Naive thymus-derived CD8-positive, alpha-beta T cell (primary cell): ENCODE measurements around the gene ISCU. TPM values are rescaled to one million over a fixed set of nuclear protein-coding genes. Genes with fewer than 3 reads are reported as not detected.
A peak's percentile ranks its signal among the peaks of the same experiment; 100 is the strongest.

ENCODE experiments used
- ATAC-seq, 2 donors: fragments of 150-1000 bp; cut with Tn5 transposase in 1 of 2; sonication (Bioruptor Pico), chemical (Tn5 transposase) in 1 of 2; 1 replicate in 1 of 2; 2 replicates in 1 of 2; pipeline ENCODE4 v1.10.0; 2021; ENCODE audit warnings: mild to moderate bottlenecking in 2 of 2, moderate library complexity in 2 of 2
- POLR2A ChIA-PET: fragments of 350-600 bp; sonication (Branson Sonifier 250); formaldehyde crosslinking; loops from one replicate; lab custom pipeline; 2021; ENCODE audit warnings: antibody characterized with exemption; lab: Charles Lee
- DNase-seq, 10 donors: peaks; one replicate each; pipeline versions ENCODE4 v3.0.0 to v3.0.0-alpha.2; 2020 to 2022
- H3K27ac Mint-ChIP-seq, 10 donors: one replicate each; pipeline ENCODE4 v1.8.0; 2020 to 2022; ENCODE audit warnings: mild to moderate bottlenecking in 10 of 10, mixed read lengths in 10 of 10, moderate library complexity in 4 of 10, inconsistent platforms in 1 of 10
- H3K27me3 Mint-ChIP-seq, 5 donors: one replicate each; pipeline ENCODE4 v1.8.0; 2021 to 2022; ENCODE audit warnings: mixed read lengths in 5 of 5
- H3K36me3 Mint-ChIP-seq, 3 donors: one replicate each; pipeline ENCODE4 v1.8.0; 2020 to 2022; ENCODE audit warnings: mixed read lengths in 3 of 3, mild to moderate bottlenecking in 2 of 3, inconsistent platforms in 1 of 3
- H3K4me1 Mint-ChIP-seq, 4 donors: one replicate each; pipeline ENCODE4 v1.8.0; 2021 to 2022; ENCODE audit warnings: mixed read lengths in 4 of 4
- H3K4me3 Mint-ChIP-seq, 10 donors: one replicate each; pipeline ENCODE4 v1.8.0; 2020 to 2022; ENCODE audit warnings: mild to moderate bottlenecking in 10 of 10, mixed read lengths in 10 of 10, moderate library complexity in 6 of 10, inconsistent platforms in 1 of 10
- H3K9me3 Mint-ChIP-seq, 9 donors: one replicate each; pipeline ENCODE4 v1.8.0; 2020 to 2022; ENCODE audit warnings: mixed read lengths in 9 of 9, mild to moderate bottlenecking in 3 of 9, inconsistent platforms in 1 of 9, moderate library complexity in 1 of 9
- polyA plus RNA-seq, 3 donors: library from polyadenylated mRNA; unstranded; fragments of 300-500 nt; fragmentation: Illumina TruSeq; gene quantifications; one replicate each; pipeline ENCODE4 v1.2.3, GENCODE V29; 2021
- total RNA-seq, 8 experiments: library from RNA in 2 of 8; stranded (reverse) in 2 of 8; gene quantifications; one replicate each; pipeline ENCODE4 v1.2.3 and lab custom pipeline; 2021 to 2026

The ISCU gene
- total and polyA plus RNA-seq, 5 experiments from 2014 or later, result 176 to 373 (median 287) TPM

- POLR2A ChIA-PET, result no interaction called here
- H3K36me3 Mint-ChIP-seq, result peaks cover 0 to 95% (median 1%) of the 10 kb centered on the region in 3 donors
- H3K9me3 Mint-ChIP-seq, result no peaks in the 10 kb centered on the region
- ATAC-seq, result no peak
- peak overlapping the region in 2 of 10 donors; percentile 27 for H3K27ac Mint-ChIP-seq
- no peaks in the 10 kb centered on the region for H3K27me3 Mint-ChIP-seq
- peaks cover 2 to 12% (median 5%) of the 10 kb centered on the region in 4 donors for H3K4me1 Mint-ChIP-seq
- DNase-seq, result no peak
- H3K4me3 Mint-ChIP-seq, result no peak overlapping the region
Observed at GRCh38 chr12:108523365-108523764, 39.0 kb upstream of the ISCU start.

DNA sequence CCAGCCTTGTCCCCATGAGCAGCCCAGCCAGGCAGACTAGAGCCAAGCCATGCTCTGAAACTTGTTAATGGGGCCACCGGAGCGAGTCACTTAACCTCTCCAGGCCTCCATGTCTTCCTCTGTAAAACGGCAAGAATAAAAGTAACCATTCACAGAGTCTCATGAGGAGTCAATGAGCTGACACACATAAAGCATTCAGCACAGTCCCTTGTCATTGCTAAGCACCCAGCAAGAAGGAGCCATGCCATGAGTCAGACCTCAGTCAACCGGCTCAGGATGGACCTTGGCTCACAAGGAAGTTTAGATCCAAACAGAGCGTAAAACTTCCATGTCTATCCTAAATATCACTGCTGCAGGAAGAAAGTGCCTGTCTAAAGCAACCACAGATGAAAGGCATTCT lies 36.7 kb upstream of the ISCU start:
- Mint-ChIP-seq H3K27ac (peak overlapping the region in 3 of 10 donors; percentile 37 to 78 (median 48)), H3K4me1 (peaks cover 2 to 6% (median 5%) of the 10 kb centered on the region in 4 donors), H3K4me3 (no peak overlapping the region), H3K27me3 (no peaks in the 10 kb centered on the region), H3K9me3 (no peaks in the 10 kb centered on the region), H3K36me3 (peaks cover 0 to 97% (median 5%) of the 10 kb centered on the region in 3 donors)
- DNase-seq (no peak), ATAC-seq (no peak)
- POLR2A ChIA-PET, result interaction anchor here (0.9 kb wide), 1 partner anchor 10 kb away, joined by 3 read pairs; the partner anchor contains the start of gene FICD

DNA sequence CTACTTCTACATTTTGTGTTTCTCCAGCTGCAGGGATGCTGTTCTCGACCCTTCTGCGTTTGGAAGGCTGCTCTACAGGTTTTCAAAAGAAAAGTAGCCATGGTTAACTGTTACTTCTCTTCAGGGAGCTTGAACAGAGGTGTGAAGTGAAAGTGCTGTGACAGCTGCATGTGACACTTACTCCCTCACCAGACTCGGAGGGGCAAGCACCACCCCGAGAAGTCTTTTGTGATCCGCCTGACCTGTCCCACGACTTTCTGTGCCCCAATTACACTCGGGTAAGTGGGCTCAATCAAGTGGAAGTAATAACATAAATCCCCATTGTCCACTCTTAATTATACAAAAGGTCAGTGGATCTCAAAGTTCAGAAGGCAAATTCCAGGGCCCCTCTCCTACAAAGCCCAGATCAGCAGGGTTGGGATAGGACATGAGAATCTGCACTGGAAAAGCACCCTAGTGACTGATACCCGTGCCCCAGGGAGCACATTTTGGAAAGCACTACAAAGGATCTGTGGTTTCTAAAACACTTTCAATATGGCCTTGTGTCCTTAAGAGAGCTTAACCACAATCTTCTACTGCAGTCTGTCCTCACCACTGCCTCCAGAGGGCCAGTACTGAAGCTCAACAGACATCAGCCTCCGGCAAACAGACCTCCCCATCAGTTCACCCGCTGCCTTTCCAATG lies 35.8 kb upstream of the ISCU start:
- H3K4me1 Mint-ChIP-seq, result peaks cover 2 to 6% (median 5%) of the 10 kb centered on the region in 4 donors
- POLR2A ChIA-PET, result no interaction called here
- H3K4me3 Mint-ChIP-seq, result no peak overlapping the region
- H3K36me3 Mint-ChIP-seq, result peaks cover 0 to 97% (median 7%) of the 10 kb centered on the region in 3 donors
- no peaks in the 10 kb centered on the region for H3K27me3 Mint-ChIP-seq
- H3K27ac Mint-ChIP-seq, result peak overlapping the region in 6 of 10 donors; percentile 31 to 92 (median 59)
- no peaks in the 10 kb centered on the region for H3K9me3 Mint-ChIP-seq
- no peak for ATAC-seq
- DNase-seq, result no peak

GRCh38 chr12:108527166-108527496 lies 35.3 kb upstream of the ISCU start:
- Mint-ChIP-seq H3K9me3 (no peaks in the 10 kb centered on the region), H3K4me1 (peaks cover 2 to 6% (median 5%) of the 10 kb centered on the region in 4 donors), H3K27me3 (no peaks in the 10 kb centered on the region), H3K4me3 (no peak overlapping the region), H3K27ac (peak overlapping the region in 7 of 10 donors; percentile 1 to 92 (median 72)), H3K36me3 (peaks cover 0 to 97% (median 7%) of the 10 kb centered on the region in 3 donors)
- POLR2A ChIA-PET, result no interaction called here
- no peak for DNase-seq
- no peak for ATAC-seq

DNA sequence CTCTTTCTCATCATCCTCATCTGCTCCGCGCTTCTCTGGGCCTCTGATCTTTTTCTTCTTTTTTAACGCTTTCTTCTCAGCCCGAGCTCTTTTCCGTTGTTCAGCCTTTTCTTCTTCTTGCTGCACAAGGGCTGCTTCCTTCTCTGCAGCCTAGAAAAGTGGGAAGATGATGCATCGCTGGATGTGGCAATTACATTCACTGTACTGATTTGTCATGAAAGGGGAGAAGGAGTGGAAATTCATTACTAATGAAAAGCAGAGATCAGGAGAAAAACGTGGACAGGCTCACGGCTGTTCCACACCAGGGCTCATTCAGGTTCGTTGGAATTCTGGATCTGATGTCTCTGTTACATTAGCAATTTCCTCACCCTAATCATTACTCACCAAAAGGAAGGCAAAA lies 32.2 kb upstream of the ISCU start:
- no peak for DNase-seq
- Mint-ChIP-seq H3K27ac (peak overlapping the region in 1 of 10 donors; percentile 25), H3K4me3 (no peak overlapping the region), H3K4me1 (peaks cover 2 to 6% (median 5%) of the 10 kb centered on the region in 4 donors), H3K36me3 (peaks cover 0 to 95% (median 7%) of the 10 kb centered on the region in 3 donors), H3K27me3 (no peaks in the 10 kb centered on the region), H3K9me3 (no peaks in the 10 kb centered on the region)
- no peak for ATAC-seq
- POLR2A ChIA-PET, result no interaction called here

DNA sequence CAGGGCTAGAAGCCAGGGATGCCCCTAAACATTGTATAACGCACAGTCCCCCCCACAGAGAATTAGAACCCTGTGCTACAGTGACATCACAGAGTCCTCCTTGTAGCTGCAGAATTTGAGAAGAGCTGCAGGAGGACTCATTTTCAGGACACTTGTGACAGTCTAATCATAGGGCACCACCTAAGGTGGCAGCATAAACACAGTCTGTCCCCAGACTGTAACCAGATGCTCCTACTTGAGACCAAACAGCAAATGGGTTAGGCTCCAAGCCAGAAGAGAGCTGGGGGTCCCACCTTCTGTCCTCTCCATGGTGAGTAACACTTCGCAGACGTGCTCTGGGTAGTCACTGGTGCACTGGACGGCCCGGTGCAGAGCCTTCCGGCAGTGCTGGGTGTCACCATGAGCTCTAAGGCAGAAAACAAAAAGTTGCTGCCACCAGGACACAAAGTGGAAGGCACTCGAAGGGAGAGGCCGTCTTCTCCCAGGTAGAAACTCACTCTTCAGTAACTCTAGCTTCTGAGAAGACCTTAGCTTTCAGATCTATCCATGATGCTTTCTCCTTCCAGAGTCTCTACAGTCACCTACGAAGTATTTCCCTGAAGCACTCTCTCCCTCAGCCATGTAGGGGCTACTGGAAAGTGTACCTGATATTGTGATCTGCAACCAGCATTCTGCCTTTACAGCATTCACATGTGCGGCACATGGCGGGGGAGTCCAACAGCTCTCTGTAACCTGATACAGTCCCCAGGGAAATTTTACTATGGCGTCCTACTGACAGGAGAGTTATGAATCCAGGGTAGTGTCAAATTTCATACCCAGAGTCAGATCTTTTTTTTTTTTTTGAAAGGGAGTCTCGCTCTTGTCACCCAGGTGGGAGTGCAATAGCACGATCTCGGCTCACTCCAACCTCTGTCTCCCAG lies 30.2 kb upstream of the ISCU start:
- H3K4me3 Mint-ChIP-seq, result no peak overlapping the region
- H3K36me3 Mint-ChIP-seq, result peaks cover 0 to 96% (median 17%) of the 10 kb centered on the region in 3 donors
- ATAC-seq (no peak), DNase-seq (no peak)
- H3K9me3 Mint-ChIP-seq, result no peaks in the 10 kb centered on the region
- no peaks in the 10 kb centered on the region for H3K27me3 Mint-ChIP-seq
- peaks cover 0 to 9% (median 3%) of the 10 kb centered on the region in 4 donors for H3K4me1 Mint-ChIP-seq
- POLR2A ChIA-PET, result interaction anchor here (0.7 kb wide), 1 partner anchor 1775 kb away, joined by 3 read pairs; no protein-coding TSS in a partner anchor
- H3K27ac Mint-ChIP-seq, result peak overlapping the region in 1 of 10 donors; percentile 28

- DNase-seq (no peak), ATAC-seq (no peak)
- peaks cover 0 to 96% (median 14%) of the 10 kb centered on the region in 3 donors for H3K36me3 Mint-ChIP-seq
- H3K4me3 Mint-ChIP-seq, result no peak overlapping the region
- H3K9me3 Mint-ChIP-seq, result no peaks in the 10 kb centered on the region
- peak overlapping the region in 4 of 10 donors; percentile 7 to 39 (median 12) for H3K27ac Mint-ChIP-seq
- POLR2A ChIA-PET, result interaction anchor here (0.7 kb wide), 1 partner anchor 23 kb away, joined by 3 read pairs; the partner anchor contains the start of gene SART3
- H3K27me3 Mint-ChIP-seq, result no peaks in the 10 kb centered on the region
- peaks cover 15 to 21% (median 18%) of the 10 kb centered on the region in 4 donors for H3K4me1 Mint-ChIP-seq
Observed at GRCh38 chr12:108538146-108538545, 24.2 kb upstream of the ISCU start.

GRCh38 chr12:108538616-108539195 lies 23.7 kb upstream of the ISCU start:
- H3K36me3 Mint-ChIP-seq, result peaks cover 0 to 96% (median 14%) of the 10 kb centered on the region in 3 donors
- no peak for ATAC-seq
- peaks cover 16 to 21% (median 20%) of the 10 kb centered on the region in 4 donors for H3K4me1 Mint-ChIP-seq

DNA sequence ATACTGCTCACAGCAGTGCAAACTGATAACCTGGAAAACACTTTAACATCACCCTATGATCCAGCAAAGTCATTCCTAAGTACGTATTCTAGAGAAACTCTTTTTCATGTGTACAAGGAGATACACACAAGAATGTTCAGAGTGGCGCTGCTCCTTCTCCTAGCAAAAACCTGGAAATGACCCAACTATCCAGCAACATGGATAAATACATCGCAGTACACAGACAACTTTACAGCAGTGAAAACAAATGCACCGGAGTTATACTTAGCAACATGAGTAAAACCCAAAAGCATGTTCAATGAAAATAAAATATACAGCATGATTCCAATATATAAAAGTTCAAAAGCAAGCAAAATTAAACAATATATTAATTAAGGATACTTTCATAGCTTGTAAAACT lies 20.1 kb upstream of the ISCU start:
- ATAC-seq, result no peak
- no peak overlapping the region for H3K4me3 Mint-ChIP-seq
- H3K9me3 Mint-ChIP-seq, result no peaks in the 10 kb centered on the region
- H3K4me1 Mint-ChIP-seq, result peaks cover 18 to 33% (median 25%) of the 10 kb centered on the region in 4 donors
- POLR2A ChIA-PET, result no interaction called here
- H3K36me3 Mint-ChIP-seq, result peaks cover 0 to 96% (median 10%) of the 10 kb centered on the region in 3 donors
- peak overlapping the region in 1 of 10 donors; percentile 63 for H3K27ac Mint-ChIP-seq
- no peak for DNase-seq
- H3K27me3 Mint-ChIP-seq, result no peaks in the 10 kb centered on the region

More at GRCh38 chr12:108538616-108539195, 23.7 kb upstream of the ISCU start:
- POLR2A ChIA-PET, result no interaction called here
- H3K9me3 Mint-ChIP-seq, result no peaks in the 10 kb centered on the region
- no peak for DNase-seq
- H3K27ac Mint-ChIP-seq, result peak overlapping the region in 5 of 10 donors; percentile 3 to 64 (median 39)
- no peaks in the 10 kb centered on the region for H3K27me3 Mint-ChIP-seq
- H3K4me3 Mint-ChIP-seq, result no peak overlapping the region

DNA sequence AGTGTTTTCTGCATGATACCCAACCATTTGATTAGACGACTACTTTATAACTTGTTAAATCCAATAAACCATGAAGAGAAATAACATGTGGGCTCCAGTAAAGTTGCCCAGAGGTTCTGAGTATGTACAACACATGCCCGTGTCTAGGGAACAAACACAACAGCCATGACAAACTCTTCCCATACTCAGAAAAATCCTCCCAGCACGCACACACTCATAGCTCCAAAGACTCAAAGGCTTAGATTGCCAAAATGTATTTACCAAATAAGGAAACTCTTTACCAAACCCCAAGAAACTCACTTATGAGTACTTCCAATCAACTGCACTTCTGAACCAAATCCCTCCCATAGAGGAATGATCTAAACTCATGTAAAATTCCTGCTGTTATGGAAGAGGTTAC lies 18.7 kb upstream of the ISCU start:
- Mint-ChIP-seq H3K36me3 (peaks cover 0 to 94% (median 11%) of the 10 kb centered on the region in 3 donors), H3K27me3 (no peaks in the 10 kb centered on the region), H3K27ac (peak overlapping the region in 2 of 10 donors; percentile 62 to 70), H3K4me1 (peaks cover 21 to 33% (median 30%) of the 10 kb centered on the region in 4 donors), H3K9me3 (no peaks in the 10 kb centered on the region), H3K4me3 (no peak overlapping the region)
- DNase-seq, result no peak
- no peak for ATAC-seq
- POLR2A ChIA-PET, result no interaction called here

DNA sequence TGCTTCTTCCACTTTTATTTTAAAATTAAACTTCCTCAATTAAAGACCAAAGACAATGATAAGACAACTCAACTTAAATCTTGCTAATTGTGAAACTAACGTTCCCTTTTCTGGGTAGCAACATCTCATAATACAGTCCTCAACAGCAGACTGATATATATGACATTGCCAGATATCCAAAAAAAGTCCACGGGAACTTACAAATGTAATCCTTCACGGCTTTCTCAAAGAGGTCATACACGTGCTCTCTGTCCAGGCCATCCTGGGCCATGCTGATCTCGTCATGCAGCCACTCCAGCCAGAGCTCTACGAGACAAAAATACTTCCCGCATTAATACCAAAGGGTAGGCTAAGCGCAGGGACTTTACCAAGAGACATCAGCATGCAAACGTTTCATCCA lies 14.7 kb upstream of the ISCU start:
- Mint-ChIP-seq H3K4me1 (peaks cover 22 to 55% (median 47%) of the 10 kb centered on the region in 4 donors), H3K4me3 (no peak overlapping the region), H3K36me3 (peaks cover 0 to 73% (median 11%) of the 10 kb centered on the region in 3 donors), H3K9me3 (no peaks in the 10 kb centered on the region), H3K27me3 (no peaks in the 10 kb centered on the region), H3K27ac (peak overlapping the region in 1 of 10 donors; percentile 40)
- ATAC-seq, result no peak
- POLR2A ChIA-PET, result no interaction called here
- DNase-seq, result no peak

DNA sequence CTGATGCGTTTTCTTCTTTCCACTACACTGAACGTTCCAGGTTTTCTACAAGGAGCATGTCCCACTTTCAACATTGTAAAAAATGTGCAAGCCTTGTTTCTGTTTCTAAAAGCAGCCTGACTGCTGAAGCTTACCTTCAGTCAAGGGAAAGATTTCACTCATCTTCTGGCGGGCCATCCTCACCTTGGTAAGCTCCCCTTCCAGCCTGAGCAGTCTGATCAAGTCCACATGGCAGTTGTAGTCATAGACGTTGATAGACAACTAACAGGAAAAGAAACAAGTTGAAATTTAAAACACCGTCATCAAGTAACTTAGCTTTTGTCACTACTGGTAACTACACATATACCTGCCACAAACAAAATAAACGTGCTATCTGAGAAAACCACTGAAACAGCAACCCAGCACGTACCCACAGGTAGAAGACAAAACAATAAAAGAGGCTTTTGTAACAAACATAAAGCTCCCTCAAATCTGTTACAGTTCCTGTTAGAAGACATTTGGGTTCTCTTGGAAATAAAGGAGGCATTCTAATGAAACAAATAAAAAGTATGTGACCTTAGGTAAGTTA lies 13.4 kb upstream of the ISCU start:
- H3K36me3 Mint-ChIP-seq, result peaks cover 0 to 69% (median 7%) of the 10 kb centered on the region in 3 donors
- no peak overlapping the region for H3K4me3 Mint-ChIP-seq
- peaks cover 28 to 58% (median 57%) of the 10 kb centered on the region in 4 donors for H3K4me1 Mint-ChIP-seq
- H3K27ac Mint-ChIP-seq, result peak overlapping the region in 1 of 10 donors; percentile 63
- H3K9me3 Mint-ChIP-seq, result no peaks in the 10 kb centered on the region
- H3K27me3 Mint-ChIP-seq, result no peaks in the 10 kb centered on the region
- POLR2A ChIA-PET, result interaction anchor here (0.6 to 1.9 kb wide), 4 partner anchors 13 to 864 kb away, joined by 3 to 5 read pairs (median 4); partner anchors contain the start of genes ISCU, PWP1 and SART3
- DNase-seq (no peak), ATAC-seq (no peak)
